Cardiac muscle cell (in vitro differentiated cells and primary cell): ENCODE data around the gene SNX14. TPM values are rescaled to one million over a fixed set of nuclear protein-coding genes. Genes with fewer than 3 reads are reported as not detected.

Source experiments
- DNase-seq, 2 donors: peaks; one replicate each; pipeline versions ENCODE4 v3.0.0 to v3.0.0-alpha.2; 2010 to 2017; ENCODE audit warnings: low read depth in 1 of 2, low spot score in 1 of 2
- H3K27ac ChIP-seq: fragments of 200-600 bp; sonication (generic); 2 replicates; pipeline ENCODE4 v1.5.1; 2016
- H3K27me3 ChIP-seq: fragments of 200-600 bp; sonication (generic); 2 replicates; pipeline ENCODE4 v1.6.0; 2016; ENCODE audit warnings: control low read depth
- H3K36me3 ChIP-seq: fragments of 200-600 bp; sonication (generic); 2 replicates; pipeline ENCODE4 v1.5.1; 2016; ENCODE audit warnings: control low read depth
- H3K4me1 ChIP-seq: fragments of 200-600 bp; sonication (generic); 2 replicates; pipeline ENCODE4 v1.8.1; 2017; ENCODE audit warnings: low read depth, mild to moderate bottlenecking, mixed run types
- H3K4me3 ChIP-seq: fragments of 200-600 bp; sonication (generic); 2 replicates; pipeline ENCODE4 v1.5.1; 2016; ENCODE audit warnings: mild to moderate bottlenecking
- H3K9me3 ChIP-seq: fragments of 200-600 bp; sonication (generic); 2 replicates; pipeline ENCODE4 v1.5.1; 2017; ENCODE audit warnings: low read depth, mild to moderate bottlenecking, control low read depth
- CTCF ChIP-seq: IDR thresholded peaks from 2 replicates; pipeline ENCODE4 v1.5.1; 2012; ENCODE audit warnings: low read depth, mild to moderate bottlenecking, low read length
- polyA plus RNA-seq: library from polyadenylated mRNA; unstranded; fragments of >200 nt; fragmentation: Nextera tagmentation; extraction: Ambion mirVana; gene quantifications from 2 replicates; pipeline ENCODE4 v1.2.1, GENCODE V29; 2016
- total RNA-seq: library from RNA; depleted of rRNA; stranded (reverse); fragments of >200 nt; gene quantifications from 2 replicates; pipeline ENCODE4 v1.2.3, GENCODE V29; 2016

The SNX14 gene
- total and polyA plus RNA-seq, 2 experiments from 2014 or later: 53.8 to 103 TPM

- Histone ChIP-seq H3K9me3 (no peaks in the 10 kb centered on the region), H3K4me3 (no peak overlapping the region), H3K36me3 (peaks cover 78% of the 10 kb centered on the region), H3K4me1 (no peaks in the 10 kb centered on the region), H3K27ac (no peak overlapping the region), H3K27me3 (no peaks in the 10 kb centered on the region)
- TF ChIP-seq CTCF: no peak
- DNase-seq: no peak
These were observed 21.1 kb upstream of the SNX14 start for GRCh38 chr6:85614780-85615179.

GRCh38 chr6:85612690-85613474 lies 19.2 kb upstream of the SNX14 start:
- H3K27ac ChIP-seq: no peak overlapping the region

GRCh38 chr6:85610182-85610895 lies 16.7 kb upstream of the SNX14 start:
- no peak overlapping the region for H3K27ac ChIP-seq
- DNase-seq: no peak
- H3K4me3 ChIP-seq: no peak overlapping the region
- no peaks in the 10 kb centered on the region for H3K27me3 ChIP-seq
- H3K9me3 ChIP-seq: no peaks in the 10 kb centered on the region
- H3K4me1 ChIP-seq: no peaks in the 10 kb centered on the region
- H3K36me3 ChIP-seq: peaks cover 51% of the 10 kb centered on the region
- no peak for TF ChIP-seq CTCF

More at GRCh38 chr6:85612690-85613474, 19.2 kb upstream of the SNX14 start:
- DNase-seq: no peak
- H3K4me1 ChIP-seq: no peaks in the 10 kb centered on the region
- no peaks in the 10 kb centered on the region for H3K9me3 ChIP-seq
- no peaks in the 10 kb centered on the region for H3K27me3 ChIP-seq
- peaks cover 63% of the 10 kb centered on the region for H3K36me3 ChIP-seq
- H3K4me3 ChIP-seq: no peak overlapping the region
- TF ChIP-seq CTCF: no peak

GRCh38 chr6:85602100-85602499 lies 8.4 kb upstream of the SNX14 start:
- Histone ChIP-seq H3K36me3 (peaks cover 2% of the 10 kb centered on the region), H3K27me3 (no peaks in the 10 kb centered on the region), H3K4me3 (no peak overlapping the region), H3K4me1 (peaks cover 3% of the 10 kb centered on the region), H3K9me3 (no peaks in the 10 kb centered on the region), H3K27ac (no peak overlapping the region)
- no peak for TF ChIP-seq CTCF
- DNase-seq: no peak

GRCh38 chr6:85600713-85601313 lies 7.2 kb upstream of the SNX14 start:
- Histone ChIP-seq H3K9me3 (no peaks in the 10 kb centered on the region), H3K4me1 (peaks cover 3% of the 10 kb centered on the region), H3K36me3 (no peaks in the 10 kb centered on the region), H3K27me3 (no peaks in the 10 kb centered on the region), H3K4me3 (no peak overlapping the region), H3K27ac (peak overlapping the region; percentile 18)
- DNase-seq: no peak
- no peak for TF ChIP-seq CTCF
